H1 (cell line): Measurements from ENCODE around the gene VDR. TPM values are rescaled to one million over a fixed set of nuclear protein-coding genes. Genes with fewer than 3 reads are reported as not detected.

Source experiments
- CTCF ChIA-PET: fragments of 300-600 bp; sonication (Branson Sonifier 250); formaldehyde crosslinking; loops from one replicate; lab custom pipeline; 2021; ENCODE audit not compliant: partially characterized antibody; lab: Charles Lee
- POLR2A ChIA-PET: fragments of 300-600 bp; sonication (Branson Sonifier 250); formaldehyde crosslinking; loops from one replicate; lab custom pipeline; 2021; ENCODE audit warnings: inconsistent platforms; ENCODE audit not compliant: partially characterized antibody; lab: Charles Lee
- DNase-seq, 2 experiments: peaks; one replicate each; pipeline versions ENCODE4 v3.0.0 to v3.0.0-alpha.2; 2010 to 2022; ENCODE audit warnings: low spot score in 2 of 2, low read depth in 1 of 2, mixed read lengths in 1 of 2
- FAIRE-seq: peaks from 2 replicates; lab custom pipeline; 2011; peaks lifted over from hg19 to GRCh38; lab: Jason Lieb, UNC
- H2AFZ ChIP-seq: 2 replicates; pipeline ENCODE4 v1.8.1; 2012; ENCODE audit warnings: low read length, inconsistent platforms
- H2AK5ac ChIP-seq: 2 replicates; pipeline ENCODE4 v1.6.1; 2013; ENCODE audit warnings: low read depth, low read length
- H2BK120ac ChIP-seq: replicated peaks from 2 replicates; pipeline ENCODE3; 2013; ENCODE audit warnings: low read depth, low read length, inconsistent platforms
- H2BK12ac ChIP-seq: 2 replicates; pipeline ENCODE4 v1.6.1; 2013; ENCODE audit warnings: low read depth, low read length
- H2BK15ac ChIP-seq: 2 replicates; pipeline ENCODE4 v1.6.1; 2013; ENCODE audit warnings: low read length
- H2BK20ac ChIP-seq: 2 replicates; pipeline ENCODE4 v1.6.1; 2013; ENCODE audit warnings: low read length
- H2BK5ac ChIP-seq: 2 replicates; pipeline ENCODE4 v1.6.1; 2013; ENCODE audit warnings: low read depth, low read length
- H3K14ac ChIP-seq: 2 replicates; pipeline ENCODE4 v1.6.1; 2013; ENCODE audit warnings: inconsistent platforms; ENCODE audit not compliant: insufficient read length
- H3K18ac ChIP-seq: 2 replicates; pipeline ENCODE4 v1.6.1; 2013; ENCODE audit warnings: low read length; ENCODE audit errors: extremely low read depth
- H3K23ac ChIP-seq: 2 replicates; pipeline ENCODE4 v1.6.1; 2013; ENCODE audit warnings: inconsistent platforms; ENCODE audit not compliant: insufficient read length
- H3K23me2 ChIP-seq: 2 replicates; pipeline ENCODE4 v1.6.1; 2013; ENCODE audit warnings: low read depth, low read length
- H3K27ac ChIP-seq: 2 replicates; pipeline ENCODE4 v1.6.1; 2011; ENCODE audit warnings: low read depth, low read length, inconsistent platforms
- H3K27me3 ChIP-seq, 4 experiments: replicated peaks in 1 of 4; 1 replicate in 1 of 4; 2 replicates in 3 of 4; pipeline versions ENCODE4 v1.6.1 to v1.8.1; 2011 to 2013; ENCODE audit warnings: low read length in 3 of 4, mild to moderate bottlenecking in 3 of 4, inconsistent platforms in 2 of 4, mixed read lengths in 2 of 4, moderate library complexity in 1 of 4; ENCODE audit not compliant: control insufficient read depth in 3 of 4, insufficient read depth in 3 of 4; ENCODE audit errors: extremely low read depth in 1 of 4
- H3K36me3 ChIP-seq, 4 experiments: 2 replicates each; pipeline versions ENCODE4 v1.6.1 to v1.8.1; 2011 to 2013; ENCODE audit warnings: mild to moderate bottlenecking in 4 of 4, low read length in 3 of 4, moderate library complexity in 2 of 4, control low read depth in 1 of 4, inconsistent platforms in 1 of 4; ENCODE audit not compliant: insufficient read depth in 4 of 4, control insufficient read depth in 2 of 4
- H3K4ac ChIP-seq: replicated peaks from 2 replicates; pipeline ENCODE3; 2013; ENCODE audit warnings: low read length, low read depth, mixed read lengths, inconsistent platforms; ENCODE audit not compliant: insufficient read length
- H3K4me1 ChIP-seq, 4 experiments: replicated peaks in 1 of 4; 1 replicate in 1 of 4; 2 replicates in 3 of 4; pipeline versions ENCODE4 v1.6.1 to v1.8.1; 2011 to 2013; ENCODE audit warnings: low read length in 3 of 4, inconsistent platforms in 2 of 4, mixed read lengths in 1 of 4; ENCODE audit not compliant: insufficient read depth in 4 of 4, control insufficient read depth in 3 of 4
- H3K4me2 ChIP-seq, 2 experiments: 2 replicates each; pipeline versions ENCODE4 v1.6.1 to v1.8.1; 2011 to 2013; ENCODE audit warnings: low read depth in 2 of 2, low read length in 2 of 2, control low read depth in 1 of 2, inconsistent platforms in 1 of 2, mild to moderate bottlenecking in 1 of 2; ENCODE audit not compliant: insufficient read depth in 1 of 2
- H3K4me3 ChIP-seq, 4 experiments: fragments of 200-600, 300-600 bp in 1 of 4; sonication (generic), shearing (Covaris generic), sonication (Bioruptor Twin) in 1 of 4; 2 replicates each; pipeline versions ENCODE4 v1.5.1 to v1.8.1; 2011 to 2016; ENCODE audit warnings: low read length in 4 of 4, low read depth in 3 of 4, control low read depth in 2 of 4, inconsistent platforms in 2 of 4, mild to moderate bottlenecking in 2 of 4, mixed read lengths in 1 of 4, moderate library complexity in 1 of 4; ENCODE audit not compliant: insufficient read depth in 2 of 4; ENCODE audit errors: extremely low read depth in 1 of 4
- H3K56ac ChIP-seq: replicated peaks from 2 replicates; pipeline ENCODE3; 2013; ENCODE audit warnings: low read depth, mild to moderate bottlenecking, mixed read lengths, low read length, inconsistent platforms; ENCODE audit not compliant: insufficient read length
- H3K79me1 ChIP-seq: 2 replicates; pipeline ENCODE4 v1.6.1; 2013; ENCODE audit warnings: low read depth, low read length, control low read depth
- H3K79me2 ChIP-seq, 2 experiments: 2 replicates each; pipeline versions ENCODE4 v1.6.1 to v1.8.1; 2012 to 2013; ENCODE audit warnings: low read length in 2 of 2, mild to moderate bottlenecking in 2 of 2, inconsistent platforms in 1 of 2; ENCODE audit not compliant: insufficient read depth in 2 of 2, control insufficient read depth in 1 of 2
- H3K9ac ChIP-seq, 4 experiments: replicated peaks in 1 of 4; 1 replicate in 1 of 4; 2 replicates in 3 of 4; pipeline versions ENCODE4 v1.6.1 to v1.8.1; 2011 to 2013; ENCODE audit warnings: low read depth in 3 of 4, low read length in 3 of 4, control low read depth in 2 of 4, mild to moderate bottlenecking in 2 of 4, moderate library complexity in 2 of 4, inconsistent platforms in 1 of 4; ENCODE audit errors: extremely low read depth in 1 of 4
- H3K9me3 ChIP-seq, 2 experiments: 2 replicates each; pipeline versions ENCODE4 v1.6.1 to v1.8.1; 2012 to 2013; ENCODE audit warnings: mild to moderate bottlenecking in 2 of 2, moderate library complexity in 2 of 2, control low read depth in 1 of 2, inconsistent platforms in 1 of 2, low read depth in 1 of 2, low read length in 1 of 2, mixed read lengths in 1 of 2; ENCODE audit not compliant: insufficient read depth in 2 of 2
- H4K20me1 ChIP-seq, 2 experiments: replicated peaks in 1 of 2; 2 replicates each; pipeline versions ENCODE3 to v1.8.1; 2011 to 2013; ENCODE audit warnings: inconsistent platforms in 2 of 2, low read length in 2 of 2, mild to moderate bottlenecking in 1 of 2; ENCODE audit not compliant: insufficient read depth in 2 of 2, control insufficient read depth in 1 of 2
- H4K5ac ChIP-seq: 2 replicates; pipeline ENCODE4 v1.6.1; 2013; ENCODE audit warnings: low read length, low read depth, mixed read lengths, inconsistent platforms; ENCODE audit not compliant: insufficient read length
- H4K8ac ChIP-seq: 2 replicates; pipeline ENCODE4 v1.8.0; 2013; ENCODE audit warnings: mild to moderate bottlenecking, moderate library complexity, low read length, inconsistent platforms; ENCODE audit not compliant: insufficient read depth; ENCODE audit errors: extremely low read depth
- H4K91ac ChIP-seq: replicated peaks from 2 replicates; pipeline ENCODE3; 2013; ENCODE audit warnings: low read length, mixed read lengths, inconsistent platforms; ENCODE audit not compliant: insufficient read length
- ASH2L ChIP-seq: fragments of 200-600, 300-600 bp; sonication (generic); IDR thresholded peaks from one replicate; pipeline ENCODE4 v1.7.1; 2017; ENCODE audit warnings: low read length
- CEBPB ChIP-seq: IDR thresholded peaks from 2 replicates; pipeline ENCODE4 v1.6.1; 2012; ENCODE audit warnings: low read depth, low read length
- CHD1 ChIP-seq: IDR thresholded peaks from 2 replicates; pipeline ENCODE4 v1.6.1; 2012; ENCODE audit warnings: low read depth, low read length, improper control_type of control experiment
- CHD2 ChIP-seq: IDR thresholded peaks from 2 replicates; pipeline ENCODE4 v1.6.1; 2012; ENCODE audit warnings: low read length, improper control_type of control experiment
- E2F6 ChIP-seq: IDR thresholded peaks from 2 replicates; pipeline ENCODE4 v1.6.1; 2012; ENCODE audit warnings: inconsistent platforms
- JUND ChIP-seq: IDR thresholded peaks from 2 replicates; pipeline ENCODE4 v1.6.1; 2011; ENCODE audit warnings: mild to moderate bottlenecking, improper control_type of control experiment, low read length
- KDM4A ChIP-seq: IDR thresholded peaks from one replicate; pipeline ENCODE4 v1.7.1; 2012; ENCODE audit warnings: low read depth, mild to moderate bottlenecking, moderate library complexity, low read length, inconsistent platforms; ENCODE audit not compliant: severe bottlenecking
- MAFK ChIP-seq: IDR thresholded peaks from 2 replicates; pipeline ENCODE4 v1.6.1; 2012; ENCODE audit warnings: low read depth, mild to moderate bottlenecking, improper control_type of control experiment, low read length
- NRF1 ChIP-seq: IDR thresholded peaks from 2 replicates; pipeline ENCODE4 v1.6.1; 2011; ENCODE audit warnings: mild to moderate bottlenecking, low read depth, low read length, improper control_type of control experiment
- POLR2AphosphoS5 ChIP-seq: IDR thresholded peaks from 2 replicates; pipeline ENCODE4 v1.6.1; 2011; ENCODE audit warnings: low read depth, low read length
- SAP30 ChIP-seq: fragments of 300-600 bp; sonication (generic); IDR thresholded peaks from 2 replicates; pipeline ENCODE4 v1.7.1; 2012; ENCODE audit warnings: low read length, moderate library complexity, mild to moderate bottlenecking, inconsistent platforms; ENCODE audit not compliant: insufficient read depth, insufficient replicate concordance
- SP2 ChIP-seq: IDR thresholded peaks from 2 replicates; pipeline ENCODE4 v1.6.1; 2012; ENCODE audit warnings: mild to moderate bottlenecking, low read length, inconsistent platforms
- SRF ChIP-seq: IDR thresholded peaks from 2 replicates; pipeline ENCODE4 v1.6.1; 2011; ENCODE audit warnings: mild to moderate bottlenecking, low read depth, low read length, moderate library complexity
- SUZ12 ChIP-seq: fragments of 200-600 bp; sonication (generic); IDR thresholded peaks from 2 replicates; pipeline ENCODE4 v1.6.1; 2012; ENCODE audit warnings: mild to moderate bottlenecking, inconsistent platforms, low read length, moderate library complexity, mixed read lengths
- TBP ChIP-seq: IDR thresholded peaks from 2 replicates; pipeline ENCODE4 v1.6.1; 2011; ENCODE audit warnings: low read depth, low read length, improper control_type of control experiment
- WGBS, 2 experiments: shearing (Covaris generic) in 1 of 2; methylation state at CpG; one replicate each; pipeline versions ENCODE4 v1.1.6 to v1.1.7; 2013 to 2015; ENCODE audit warnings: low lambda C conversion rate in 2 of 2, mixed read lengths in 2 of 2, inconsistent platforms in 1 of 2, low coverage in 1 of 2, missing lambda C conversion rate in 1 of 2; ENCODE audit not compliant: insufficient replicate concordance in 2 of 2, insufficient coverage in 1 of 2, insufficient read length in 1 of 2; ENCODE audit errors: extremely low coverage in 1 of 2, missing lambda C conversion rate in 1 of 2; 5-methylcytosine and 5-hydroxymethylcytosine counted together
- polyA plus RNA-seq, 7 experiments: library from polyadenylated mRNA; depleted of rRNA in 3 of 7; stranded (reverse) in 5 of 7; unstranded in 2 of 7; fragments of >200 nt in 5 of 7; fragments of 200-250 nt in 2 of 7; gene quantifications; 1 replicate in 5 of 7; 2 replicates in 1 of 7; 4 replicates in 1 of 7; pipeline versions ENCODE4 v1.2.1 to v1.2.3, GENCODE V29; 2011 to 2013; ENCODE audit warnings: missing spikeins in 2 of 7, mixed read lengths in 2 of 7
- total RNA-seq: library from RNA; stranded (reverse); fragmentation: NEBNext Ultra II Directional; extraction: Animal tissue kit (Norgen Biotek cat#: 25700); gene quantifications from 2 replicates; pipeline ENCODE4 v1.2.1, GENCODE V29; 2021

Gene VDR
- total and polyA plus RNA-seq, 2 of the 8 experiments (the other 6 are each of a cell fraction or from before 2014, with no cell fraction given), result 0.44 to 0.65 TPM

- WGBS, 2 experiments, result 93% methylated on average over 6 of the region's 6 CpGs; no CpG with 5 or more reads in 1 of the 2 experiments
- no peak for TF ChIP-seq SUZ12
- TF ChIP-seq NRF1, result no peak
- no peak for TF ChIP-seq CHD2
- TF ChIP-seq CHD1, result no peak
- no peak for TF ChIP-seq TBP
- TF ChIP-seq SRF, result no peak
- TF ChIP-seq POLR2AphosphoS5, result no peak
- no peak for TF ChIP-seq E2F6
- no peak for TF ChIP-seq CEBPB
- TF ChIP-seq SAP30, result no peak
- no peak for TF ChIP-seq MAFK
- no peak for TF ChIP-seq ASH2L
- no peak for TF ChIP-seq KDM4A
- TF ChIP-seq SP2, result no peak
- TF ChIP-seq JUND, result no peak
These were observed 10.1 kb downstream of the VDR start for GRCh38 chr12:47894652-47895051.

More at GRCh38 chr12:47894652-47895051, 10.1 kb downstream of the VDR start:
- Histone ChIP-seq H3K4me1 (no peaks in the 10 kb centered on the region), H4K5ac (no peak overlapping the region), H2AK5ac (no peak overlapping the region), H3K23me2 (no peaks in the 10 kb centered on the region), H3K27ac (no peak overlapping the region), H3K9ac (no peak overlapping the region), H3K18ac (no peak overlapping the region), H2BK20ac (no peak overlapping the region), H3K23ac (no peak overlapping the region), H3K4me2 (no peak overlapping the region), H4K8ac (no peak overlapping the region), H4K91ac (no peak overlapping the region), H2BK120ac (no peak overlapping the region), H3K36me3 (no peaks in the 10 kb centered on the region), H2BK12ac (no peak overlapping the region), H3K56ac (no peak overlapping the region), H3K4me3 (no peak overlapping the region), H2BK15ac (no peak overlapping the region), H4K20me1 (no peaks in the 10 kb centered on the region), H3K79me2 (no peaks in the 10 kb centered on the region), H3K27me3 (peaks cover 0 to 6% (median 3%) of the 10 kb centered on the region in 4 experiments; a peak in 3 of 7 replicates), H3K79me1 (no peaks in the 10 kb centered on the region), H3K14ac (no peak overlapping the region), H3K4ac (no peak overlapping the region), H2AFZ (no peak overlapping the region), H3K9me3 (no peaks in the 10 kb centered on the region), H2BK5ac (no peak overlapping the region)
- DNase-seq, result no peak
- FAIRE-seq, result no peak
- CTCF ChIA-PET, result interaction anchor here (0.7 to 4.6 kb wide), 12 partner anchors 8 to 288 kb away, joined by 3 to 20 read pairs (median 3); partner anchors contain the start of gene VDR
- POLR2A ChIA-PET, result interaction anchor here (1.8 kb wide), 1 partner anchor 9 kb away, joined by 5 read pairs; no protein-coding TSS in a partner anchor
